ENCODE measurements around the gene SPATA3. TPM values are rescaled to one million over a fixed set of nuclear protein-coding genes. Genes with fewer than 3 reads are reported as not detected.
"Not testable (repeated sequence)": the region's sequence is repeated elsewhere in the genome, so short reads cannot be mapped to it uniquely, and the experiment has no call there.

SPATA3 gene
- polyA plus RNA-seq, 2 donors = not detected

DNA sequence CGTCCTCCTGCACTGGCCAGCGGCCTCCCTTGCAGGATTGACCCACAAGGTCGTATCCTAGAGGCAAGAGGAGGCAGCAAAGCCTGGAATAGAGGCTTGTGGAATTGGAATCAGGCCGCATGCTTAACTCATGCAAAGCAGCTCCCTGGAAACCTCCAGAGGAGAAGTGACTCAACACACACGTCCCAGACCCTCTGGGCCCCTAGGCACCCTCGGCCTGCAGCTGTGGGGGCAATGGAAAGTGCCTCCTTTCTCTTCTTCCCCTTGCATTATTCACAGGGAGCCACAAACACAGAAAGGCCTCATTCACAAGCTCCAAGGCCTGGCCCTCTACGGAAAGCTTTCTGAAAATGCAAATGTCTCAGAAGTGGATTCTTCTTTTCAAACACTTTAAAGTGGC lies 19.6 kb downstream of the SPATA3 start:
- no peak overlapping the region for H3K27ac ChIP-seq (ENCODE audit: low read depth in 2 of 2, low read length in 1 of 2)
- no peaks in the 10 kb centered on the region for H3K9me3 ChIP-seq (ENCODE audit: control insufficient read depth in 2 of 2, insufficient read depth in 1 of 2, low read depth in 1 of 2, low read length in 1 of 2)
- H3K4me1 ChIP-seq (ENCODE audit: control insufficient read depth in 2 of 2, insufficient read depth in 2 of 2, low read length in 1 of 2) = peaks cover 0 to 3% of the 10 kb centered on the region in 2 donors
- WGBS, 2 donors = 70 to 78% methylated on average over 7 of the region's 7 CpGs
- no peaks in the 10 kb centered on the region for H3K27me3 ChIP-seq (ENCODE audit: control insufficient read depth in 1 of 2, insufficient read depth in 2 of 2, low read length in 2 of 2)
- no peaks in the 10 kb centered on the region for H3K36me3 ChIP-seq (ENCODE audit: control insufficient read depth in 2 of 2, insufficient read depth in 2 of 2, low read length in 1 of 2)
- H3K4me3 ChIP-seq (ENCODE audit: low read depth in 1 of 2, low read length in 2 of 2) = no peak overlapping the region

DNA sequence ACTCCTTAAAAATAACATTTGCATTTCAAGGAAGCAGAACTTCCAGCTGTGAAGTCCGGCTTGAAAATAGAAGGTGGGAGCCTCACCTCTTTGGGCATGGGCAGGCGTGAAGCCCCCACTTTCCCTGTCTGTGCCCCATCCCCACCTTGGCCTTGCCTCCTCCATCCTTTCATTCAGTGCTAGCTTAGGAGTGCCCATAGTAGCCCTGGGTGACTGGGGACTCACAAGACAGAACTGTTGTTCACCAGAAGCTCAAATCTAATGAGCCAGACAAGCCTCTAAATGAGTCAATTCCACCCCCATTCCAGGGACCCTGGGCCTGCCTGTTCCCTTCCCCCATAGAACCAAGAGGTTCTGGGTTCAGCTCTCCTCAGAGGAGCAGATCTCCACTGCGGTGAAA lies 20.0 kb downstream of the SPATA3 start:
- H3K36me3 ChIP-seq (ENCODE audit: control insufficient read depth in 2 of 2, insufficient read depth in 2 of 2, low read length in 1 of 2) = no peaks in the 10 kb centered on the region
- H3K4me1 ChIP-seq (ENCODE audit: control insufficient read depth in 2 of 2, insufficient read depth in 2 of 2, low read length in 1 of 2) = peaks cover 0 to 3% of the 10 kb centered on the region in 2 donors
- no peak overlapping the region for H3K4me3 ChIP-seq (ENCODE audit: low read depth in 1 of 2, low read length in 2 of 2)
- 80 to 87% methylated on average over 3 of the region's 3 CpGs for WGBS, 2 donors
- H3K9me3 ChIP-seq (ENCODE audit: control insufficient read depth in 2 of 2, insufficient read depth in 1 of 2, low read depth in 1 of 2, low read length in 1 of 2) = no peaks in the 10 kb centered on the region
- no peak overlapping the region for H3K27ac ChIP-seq (ENCODE audit: low read depth in 2 of 2, low read length in 1 of 2)
- no peaks in the 10 kb centered on the region for H3K27me3 ChIP-seq (ENCODE audit: control insufficient read depth in 1 of 2, insufficient read depth in 2 of 2, low read length in 2 of 2)

GRCh38 chr2:231016566-231017230 lies 20.8 kb downstream of the SPATA3 start:
- no peaks in the 10 kb centered on the region for H3K9me3 ChIP-seq (ENCODE audit: control insufficient read depth in 2 of 2, insufficient read depth in 1 of 2, low read depth in 1 of 2, low read length in 1 of 2)
- peaks cover 0 to under 1% of the 10 kb centered on the region in 2 donors for H3K4me1 ChIP-seq (ENCODE audit: control insufficient read depth in 2 of 2, insufficient read depth in 2 of 2, low read length in 1 of 2)
- no peak overlapping the region for H3K27ac ChIP-seq (ENCODE audit: low read depth in 2 of 2, low read length in 1 of 2)
- H3K27me3 ChIP-seq (ENCODE audit: control insufficient read depth in 1 of 2, insufficient read depth in 2 of 2, low read length in 2 of 2) = no peaks in the 10 kb centered on the region
- 74 to 80% methylated on average over 6 of the region's 6 CpGs for WGBS, 2 donors
- H3K36me3 ChIP-seq (ENCODE audit: control insufficient read depth in 2 of 2, insufficient read depth in 2 of 2, low read length in 1 of 2) = no peaks in the 10 kb centered on the region
- no peak overlapping the region for H3K4me3 ChIP-seq (ENCODE audit: low read depth in 1 of 2, low read length in 2 of 2)

- Histone ChIP-seq H3K9me3 (ENCODE audit: control insufficient read depth in 2 of 2, insufficient read depth in 1 of 2, low read depth in 1 of 2, low read length in 1 of 2) (no peaks in the 10 kb centered on the region), H3K27ac (ENCODE audit: low read depth in 2 of 2, low read length in 1 of 2) (no peak overlapping the region), H3K36me3 (ENCODE audit: control insufficient read depth in 2 of 2, insufficient read depth in 2 of 2, low read length in 1 of 2) (no peaks in the 10 kb centered on the region), H3K27me3 (ENCODE audit: control insufficient read depth in 1 of 2, insufficient read depth in 2 of 2, low read length in 2 of 2) (no peaks in the 10 kb centered on the region), H3K4me3 (ENCODE audit: low read depth in 1 of 2, low read length in 2 of 2) (no peak overlapping the region), H3K4me1 (ENCODE audit: control insufficient read depth in 2 of 2, insufficient read depth in 2 of 2, low read length in 1 of 2) (no peaks in the 10 kb centered on the region)
- WGBS, 2 donors = 33 to 35% methylated on average over 4 of the region's 4 CpGs
These were observed 21.3 kb downstream of the SPATA3 start for GRCh38 chr2:231017231-231017598.

DNA sequence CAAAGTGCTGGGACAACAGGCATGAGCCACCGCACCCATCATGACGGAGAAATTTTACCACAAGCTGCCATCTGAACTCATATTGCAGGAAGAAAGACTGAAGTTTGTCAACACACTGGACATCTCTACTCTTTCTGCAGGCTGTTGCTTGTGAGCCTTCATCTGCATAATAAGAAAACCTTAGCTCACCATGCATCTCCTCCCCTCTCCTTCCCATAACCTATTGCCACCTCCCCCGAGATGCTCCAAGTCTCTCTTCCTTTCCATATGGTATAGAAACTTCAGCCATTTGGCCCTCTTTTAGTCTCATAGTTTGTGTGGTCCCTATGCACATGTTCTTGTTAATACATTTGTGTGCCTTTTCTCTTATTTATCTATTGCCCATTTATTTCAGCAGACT lies 22.3 kb downstream of the SPATA3 start:
- WGBS, 2 donors = 96 to 98% methylated on average over 3 of the region's 3 CpGs
- no peaks in the 10 kb centered on the region for H3K36me3 ChIP-seq (ENCODE audit: control insufficient read depth in 2 of 2, insufficient read depth in 2 of 2, low read length in 1 of 2)
- no peaks in the 10 kb centered on the region for H3K4me1 ChIP-seq (ENCODE audit: control insufficient read depth in 2 of 2, insufficient read depth in 2 of 2, low read length in 1 of 2)
- no peaks in the 10 kb centered on the region for H3K27me3 ChIP-seq (ENCODE audit: control insufficient read depth in 1 of 2, insufficient read depth in 2 of 2, low read length in 2 of 2)
- H3K4me3 ChIP-seq (ENCODE audit: low read depth in 1 of 2, low read length in 2 of 2) = no peak overlapping the region
- no peak overlapping the region for H3K27ac ChIP-seq (ENCODE audit: low read depth in 2 of 2, low read length in 1 of 2)
- H3K9me3 ChIP-seq (ENCODE audit: control insufficient read depth in 2 of 2, insufficient read depth in 1 of 2, low read depth in 1 of 2, low read length in 1 of 2) = no peaks in the 10 kb centered on the region

DNA sequence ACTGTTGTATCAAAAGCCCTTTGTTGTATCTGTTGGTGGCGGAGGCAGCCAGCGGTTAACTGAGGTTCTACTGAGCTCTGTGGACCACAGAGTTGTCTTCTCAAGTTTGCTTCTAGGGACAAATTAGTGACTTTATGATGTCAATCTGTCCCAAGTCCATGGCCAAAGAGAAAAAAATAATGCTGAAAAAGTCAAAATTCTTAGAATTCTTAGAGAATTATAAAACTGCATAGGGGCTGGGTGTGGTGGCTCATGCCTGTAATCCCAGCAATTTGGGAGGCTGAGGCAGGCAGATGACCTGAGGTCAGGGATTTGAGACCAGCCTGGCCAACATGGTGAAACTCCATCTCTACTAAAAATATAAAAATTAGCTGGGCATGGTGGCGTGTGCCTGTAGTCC lies 29.1 kb downstream of the SPATA3 start:
- H3K9me3 ChIP-seq (ENCODE audit: control insufficient read depth in 2 of 2, insufficient read depth in 1 of 2, low read depth in 1 of 2, low read length in 1 of 2) = not testable (repeated sequence)
- WGBS, 2 donors = 94 to 99% methylated on average over 3 of the region's 3 CpGs

DNA sequence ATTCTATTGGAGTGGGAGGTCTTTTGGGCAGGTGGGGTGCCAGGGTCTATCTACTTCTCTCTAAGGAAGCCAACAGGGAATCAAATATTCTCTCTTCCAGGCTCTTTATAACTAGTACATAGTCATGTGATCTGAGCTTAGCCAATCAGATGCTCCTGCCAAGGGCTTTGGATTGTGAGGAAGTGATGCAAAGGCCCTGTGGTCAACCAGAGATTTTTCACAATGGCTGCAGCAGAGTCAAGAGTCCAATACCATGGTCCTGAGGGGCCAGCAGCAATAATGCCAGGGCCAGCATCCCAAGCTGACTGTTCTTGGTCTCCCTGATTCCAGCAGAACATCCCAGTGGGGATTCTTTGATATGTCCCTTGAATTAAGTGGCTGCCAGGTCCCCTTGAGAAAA lies 33.0 kb downstream of the SPATA3 start:
- H3K36me3 ChIP-seq (ENCODE audit: control insufficient read depth in 2 of 2, insufficient read depth in 2 of 2, low read length in 1 of 2) = no peaks in the 10 kb centered on the region
- H3K27ac ChIP-seq (ENCODE audit: low read depth in 2 of 2, low read length in 1 of 2) = no peak overlapping the region
- H3K9me3 ChIP-seq (ENCODE audit: control insufficient read depth in 2 of 2, insufficient read depth in 1 of 2, low read depth in 1 of 2, low read length in 1 of 2) = no peaks in the 10 kb centered on the region
- H3K27me3 ChIP-seq (ENCODE audit: control insufficient read depth in 1 of 2, insufficient read depth in 2 of 2, low read length in 2 of 2) = no peaks in the 10 kb centered on the region
- no peak overlapping the region for H3K4me3 ChIP-seq (ENCODE audit: low read depth in 1 of 2, low read length in 2 of 2)
- no peaks in the 10 kb centered on the region for H3K4me1 ChIP-seq (ENCODE audit: control insufficient read depth in 2 of 2, insufficient read depth in 2 of 2, low read length in 1 of 2)

More for the DNA sequence above, 29.1 kb downstream of the SPATA3 start:
- H3K27ac ChIP-seq (ENCODE audit: low read depth in 2 of 2, low read length in 1 of 2); H3K27me3 ChIP-seq (ENCODE audit: control insufficient read depth in 1 of 2, insufficient read depth in 2 of 2, low read length in 2 of 2); H3K4me1 ChIP-seq (ENCODE audit: control insufficient read depth in 2 of 2, insufficient read depth in 2 of 2, low read length in 1 of 2); H3K4me3 ChIP-seq (ENCODE audit: low read depth in 1 of 2, low read length in 2 of 2); H3K36me3 ChIP-seq (ENCODE audit: control insufficient read depth in 2 of 2, insufficient read depth in 2 of 2, low read length in 1 of 2): not testable (repeated sequence)

GRCh38 chr2:231029563-231029962 lies 33.6 kb downstream of the SPATA3 start:
- WGBS, 2 donors = 88% methylated on average over 9 of the region's 9 CpGs
- Histone ChIP-seq H3K4me3 (ENCODE audit: low read depth in 1 of 2, low read length in 2 of 2) (no peak overlapping the region), H3K9me3 (ENCODE audit: control insufficient read depth in 2 of 2, insufficient read depth in 1 of 2, low read depth in 1 of 2, low read length in 1 of 2) (no peaks in the 10 kb centered on the region), H3K27ac (ENCODE audit: low read depth in 2 of 2, low read length in 1 of 2) (no peak overlapping the region), H3K36me3 (ENCODE audit: control insufficient read depth in 2 of 2, insufficient read depth in 2 of 2, low read length in 1 of 2) (no peaks in the 10 kb centered on the region), H3K4me1 (ENCODE audit: control insufficient read depth in 2 of 2, insufficient read depth in 2 of 2, low read length in 1 of 2) (no peaks in the 10 kb centered on the region), H3K27me3 (ENCODE audit: control insufficient read depth in 1 of 2, insufficient read depth in 2 of 2, low read length in 2 of 2) (no peaks in the 10 kb centered on the region)

DNA sequence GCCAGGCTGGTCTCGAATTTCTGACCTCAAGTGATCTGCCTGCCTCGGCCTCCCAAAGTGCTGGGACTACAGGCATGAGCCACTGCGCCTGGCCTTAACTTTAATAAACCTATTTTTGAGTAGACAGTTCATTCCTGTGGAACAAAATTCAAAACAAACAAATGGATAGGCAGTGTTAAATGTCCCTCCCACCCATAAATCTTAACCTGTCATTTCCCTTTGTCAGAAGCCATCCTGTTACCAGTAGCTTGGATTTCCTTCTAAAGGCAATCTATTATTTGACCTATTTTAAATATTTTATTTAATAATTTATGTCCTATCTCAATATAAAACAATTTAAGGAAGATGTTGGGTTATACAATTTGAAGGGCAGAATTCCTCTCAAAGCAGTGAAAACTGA lies 34.8 kb downstream of the SPATA3 start:
- no peak overlapping the region for H3K4me3 ChIP-seq (ENCODE audit: low read depth in 1 of 2, low read length in 2 of 2)
- H3K4me1 ChIP-seq (ENCODE audit: control insufficient read depth in 2 of 2, insufficient read depth in 2 of 2, low read length in 1 of 2) = no peaks in the 10 kb centered on the region
- H3K27me3 ChIP-seq (ENCODE audit: control insufficient read depth in 1 of 2, insufficient read depth in 2 of 2, low read length in 2 of 2) = no peaks in the 10 kb centered on the region
- 75 to 80% methylated on average over 3 of the region's 3 CpGs for WGBS, 2 donors
- no peaks in the 10 kb centered on the region for H3K9me3 ChIP-seq (ENCODE audit: control insufficient read depth in 2 of 2, insufficient read depth in 1 of 2, low read depth in 1 of 2, low read length in 1 of 2)
- no peak overlapping the region for H3K27ac ChIP-seq (ENCODE audit: low read depth in 2 of 2, low read length in 1 of 2)
- H3K36me3 ChIP-seq (ENCODE audit: control insufficient read depth in 2 of 2, insufficient read depth in 2 of 2, low read length in 1 of 2) = no peaks in the 10 kb centered on the region

DNA sequence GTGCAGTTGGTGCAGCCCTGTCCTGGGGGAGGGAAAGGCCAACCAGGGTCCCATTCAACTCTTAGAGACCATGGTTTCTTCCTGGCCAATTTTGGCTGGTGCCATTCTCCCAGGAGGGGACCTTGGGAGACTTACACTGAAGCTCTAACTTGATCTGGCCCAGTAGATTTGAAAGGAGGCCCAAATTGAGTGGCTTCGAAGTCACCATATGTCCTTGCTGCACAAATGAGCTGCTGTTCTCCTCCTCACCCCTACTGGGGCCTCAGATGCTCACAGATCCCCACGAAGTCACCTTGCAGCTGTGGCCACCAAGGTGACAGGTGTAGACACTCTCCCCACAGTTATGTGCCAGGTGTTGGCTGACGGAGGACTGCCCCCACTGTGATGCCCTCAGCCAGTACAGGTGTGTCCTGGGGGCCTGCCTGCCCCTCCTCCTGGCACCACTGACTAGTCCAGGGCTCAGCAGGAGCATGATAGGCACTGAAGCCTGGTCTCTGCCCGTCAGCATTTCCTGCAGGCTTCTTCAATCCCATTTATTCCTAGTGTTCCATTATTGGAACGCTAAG lies 36.7 kb downstream of the SPATA3 start:
- Histone ChIP-seq H3K4me3 (ENCODE audit: low read depth in 1 of 2, low read length in 2 of 2) (no peak overlapping the region), H3K9me3 (ENCODE audit: control insufficient read depth in 2 of 2, insufficient read depth in 1 of 2, low read depth in 1 of 2, low read length in 1 of 2) (peaks cover 0 to 4% of the 10 kb centered on the region in 2 donors), H3K36me3 (ENCODE audit: control insufficient read depth in 2 of 2, insufficient read depth in 2 of 2, low read length in 1 of 2) (no peaks in the 10 kb centered on the region), H3K27me3 (ENCODE audit: control insufficient read depth in 1 of 2, insufficient read depth in 2 of 2, low read length in 2 of 2) (peaks cover 0 to 12% of the 10 kb centered on the region in 2 donors), H3K4me1 (ENCODE audit: control insufficient read depth in 2 of 2, insufficient read depth in 2 of 2, low read length in 1 of 2) (no peaks in the 10 kb centered on the region), H3K27ac (ENCODE audit: low read depth in 2 of 2, low read length in 1 of 2) (no peak overlapping the region)
- 77 to 78% methylated on average over 5 of the region's 5 CpGs for WGBS, 2 donors

Data from esophagus (tissue), 2 donors.